Measurements from ENCODE around the gene GALNT9.

The GALNT9 gene

GRCh38 chr12:132357623-132358186 lies 28.3 kb upstream of the GALNT9 start:
- H3K4me3 ChIP-seq (replicated peaks in 1 of 2; ENCODE audit: low read depth in 2 of 2, low read length in 2 of 2): no peak overlapping the region
- no peak for TF ChIP-seq CTCF (IDR thresholded peaks at IDR 0.05; ENCODE audit: low read depth, low read length)
- no peak for DNase-seq (ENCODE audit: low read depth in 2 of 2)

- H3K4me3 ChIP-seq (replicated peaks in 1 of 2; ENCODE audit: low read depth in 2 of 2, low read length in 2 of 2): no peak overlapping the region
- TF ChIP-seq CTCF (IDR thresholded peaks at IDR 0.05; ENCODE audit: low read depth, low read length): no peak
- DNase-seq (ENCODE audit: low read depth in 2 of 2): peak; percentile 72 to 81
These were observed 27.6 kb upstream of the GALNT9 start for GRCh38 chr12:132356691-132357622.

- H3K4me3 ChIP-seq (replicated peaks in 1 of 2; ENCODE audit: low read depth in 2 of 2, low read length in 2 of 2): no peak overlapping the region
- DNase-seq (ENCODE audit: low read depth in 2 of 2): no peak
- TF ChIP-seq CTCF (IDR thresholded peaks at IDR 0.05; ENCODE audit: low read depth, low read length): no peak
These were observed 26.6 kb upstream of the GALNT9 start for GRCh38 chr12:132355742-132356681.

- TF ChIP-seq CTCF (IDR thresholded peaks at IDR 0.05; ENCODE audit: low read depth, low read length): no peak
- DNase-seq (ENCODE audit: low read depth in 2 of 2): no peak
- no peak overlapping the region for H3K4me3 ChIP-seq (replicated peaks in 1 of 2; ENCODE audit: low read depth in 2 of 2, low read length in 2 of 2)
These were observed 25.7 kb upstream of the GALNT9 start for GRCh38 chr12:132354982-132355680.

- no peak overlapping the region for H3K4me3 ChIP-seq (replicated peaks in 1 of 2; ENCODE audit: low read depth in 2 of 2, low read length in 2 of 2)
- no peak for TF ChIP-seq CTCF (IDR thresholded peaks at IDR 0.05; ENCODE audit: low read depth, low read length)
- DNase-seq (ENCODE audit: low read depth in 2 of 2): no peak
These were observed 25.0 kb upstream of the GALNT9 start for GRCh38 chr12:132354211-132354981.

Measured in cardiac fibroblast (primary cell).